ENCODE measurements around the gene AMY1C.
"Not testable (repeated sequence)": the region's sequence is repeated elsewhere in the genome, so short reads cannot be mapped to it uniquely, and the experiment has no call there.

AMY1C gene

DNA sequence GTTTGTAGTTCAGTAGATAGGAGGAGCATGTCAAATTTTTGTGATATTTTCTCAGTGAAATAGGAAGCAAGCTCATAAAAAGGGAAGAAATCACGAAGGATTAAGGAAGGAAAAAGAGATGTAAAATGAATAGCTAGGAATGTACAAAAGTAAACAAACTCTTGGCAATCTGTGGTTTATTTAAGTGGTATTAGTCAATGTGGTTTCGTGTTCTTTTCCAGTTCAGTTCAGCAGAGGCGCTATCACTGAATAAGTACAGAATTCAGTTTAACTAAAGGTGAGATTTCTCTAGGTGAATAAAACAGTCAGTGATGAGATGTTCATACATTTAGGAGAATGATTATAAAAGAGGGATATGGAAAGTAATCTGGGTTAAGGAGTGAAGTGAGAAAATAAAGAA is 11.7 kb upstream of the AMY1C start:
- H3K79me2 ChIP-seq (ENCODE audit: insufficient read depth, low read length); H3K4me2 ChIP-seq (ENCODE audit: low read depth, low read length, poor library complexity, severe bottlenecking); H3F3A ChIP-seq (ENCODE audit: low read depth); H3K36me3 ChIP-seq (ENCODE audit: insufficient read depth, low read length); H3K4me3 ChIP-seq (ENCODE audit: low read length, poor library complexity, severe bottlenecking); H3K27me3 ChIP-seq (ENCODE audit: insufficient read depth, low read length, poor library complexity, severe bottlenecking); H4K20me1 ChIP-seq (ENCODE audit: insufficient read depth, low read length, poor library complexity, severe bottlenecking); H2AFZ ChIP-seq (ENCODE audit: low read length); H3K4me1 ChIP-seq (ENCODE audit: insufficient read depth, low read length, poor library complexity, severe bottlenecking); H3K9me2 ChIP-seq (replicated peaks; ENCODE audit: low read depth, low read length); H3K9ac ChIP-seq (ENCODE audit: low read depth, low read length, poor library complexity, severe bottlenecking); H3K9me3 ChIP-seq (ENCODE audit: insufficient read depth, low read depth, low read length): not testable (repeated sequence)

- not testable (repeated sequence) for H3F3A ChIP-seq (ENCODE audit: low read depth); H3K4me3 ChIP-seq (ENCODE audit: low read length, poor library complexity, severe bottlenecking); H3K9me3 ChIP-seq (ENCODE audit: insufficient read depth, low read depth, low read length); H3K79me2 ChIP-seq (ENCODE audit: insufficient read depth, low read length); H3K4me2 ChIP-seq (ENCODE audit: low read depth, low read length, poor library complexity, severe bottlenecking); H3K9me2 ChIP-seq (replicated peaks; ENCODE audit: low read depth, low read length); H3K36me3 ChIP-seq (ENCODE audit: insufficient read depth, low read length); H4K20me1 ChIP-seq (ENCODE audit: insufficient read depth, low read length, poor library complexity, severe bottlenecking); H3K9ac ChIP-seq (ENCODE audit: low read depth, low read length, poor library complexity, severe bottlenecking); H3K4me1 ChIP-seq (ENCODE audit: insufficient read depth, low read length, poor library complexity, severe bottlenecking); H2AFZ ChIP-seq (ENCODE audit: low read length); H3K27me3 ChIP-seq (ENCODE audit: insufficient read depth, low read length, poor library complexity, severe bottlenecking)
Observed at GRCh38 chr1:103744449-103744848, 5.2 kb upstream of the AMY1C start.

- not testable (repeated sequence) for H2AFZ ChIP-seq (ENCODE audit: low read length); H3K9ac ChIP-seq (ENCODE audit: low read depth, low read length, poor library complexity, severe bottlenecking); H3K4me2 ChIP-seq (ENCODE audit: low read depth, low read length, poor library complexity, severe bottlenecking); H3K36me3 ChIP-seq (ENCODE audit: insufficient read depth, low read length); H3K79me2 ChIP-seq (ENCODE audit: insufficient read depth, low read length); H3K4me1 ChIP-seq (ENCODE audit: insufficient read depth, low read length, poor library complexity, severe bottlenecking); H3K4me3 ChIP-seq (ENCODE audit: low read length, poor library complexity, severe bottlenecking); H4K20me1 ChIP-seq (ENCODE audit: insufficient read depth, low read length, poor library complexity, severe bottlenecking); H3F3A ChIP-seq (ENCODE audit: low read depth); H3K27me3 ChIP-seq (ENCODE audit: insufficient read depth, low read length, poor library complexity, severe bottlenecking); H3K9me3 ChIP-seq (ENCODE audit: insufficient read depth, low read depth, low read length); H3K9me2 ChIP-seq (replicated peaks; ENCODE audit: low read depth, low read length)
Observed at GRCh38 chr1:103745040-103745439, 4.7 kb upstream of the AMY1C start.

GRCh38 chr1:103748273-103748672 is 1.4 kb upstream of the AMY1C start:
- not testable (repeated sequence) for H3K4me2 ChIP-seq (ENCODE audit: low read depth, low read length, poor library complexity, severe bottlenecking); H3K9me2 ChIP-seq (replicated peaks; ENCODE audit: low read depth, low read length); H3K4me3 ChIP-seq (ENCODE audit: low read length, poor library complexity, severe bottlenecking); H3K9ac ChIP-seq (ENCODE audit: low read depth, low read length, poor library complexity, severe bottlenecking); H2AFZ ChIP-seq (ENCODE audit: low read length); H3K36me3 ChIP-seq (ENCODE audit: insufficient read depth, low read length); H3K4me1 ChIP-seq (ENCODE audit: insufficient read depth, low read length, poor library complexity, severe bottlenecking); H3K27me3 ChIP-seq (ENCODE audit: insufficient read depth, low read length, poor library complexity, severe bottlenecking); H3K9me3 ChIP-seq (ENCODE audit: insufficient read depth, low read depth, low read length); H3F3A ChIP-seq (ENCODE audit: low read depth); H3K79me2 ChIP-seq (ENCODE audit: insufficient read depth, low read length); H4K20me1 ChIP-seq (ENCODE audit: insufficient read depth, low read length, poor library complexity, severe bottlenecking)

GRCh38 chr1:103761896-103762295 is 12.2 kb downstream of the AMY1C start:
- H3K36me3 ChIP-seq (ENCODE audit: insufficient read depth, low read length) = no peaks in the 10 kb centered on the region
- H3K9ac ChIP-seq (ENCODE audit: low read depth, low read length, poor library complexity, severe bottlenecking) = no peak overlapping the region
- no peaks in the 10 kb centered on the region for H4K20me1 ChIP-seq (ENCODE audit: insufficient read depth, low read length, poor library complexity, severe bottlenecking)
- no peaks in the 10 kb centered on the region for H3K27me3 ChIP-seq (ENCODE audit: insufficient read depth, low read length, poor library complexity, severe bottlenecking)
- no peak overlapping the region for H3K4me3 ChIP-seq (ENCODE audit: low read length, poor library complexity, severe bottlenecking)
- H3K4me2 ChIP-seq (ENCODE audit: low read depth, low read length, poor library complexity, severe bottlenecking) = no peak overlapping the region
- no peaks in the 10 kb centered on the region for H3K9me3 ChIP-seq (ENCODE audit: insufficient read depth, low read depth, low read length)
- H3K9me2 ChIP-seq (replicated peaks; ENCODE audit: low read depth, low read length) = no peaks in the 10 kb centered on the region
- no peaks in the 10 kb centered on the region for H3K4me1 ChIP-seq (ENCODE audit: insufficient read depth, low read length, poor library complexity, severe bottlenecking)
- H3K79me2 ChIP-seq (ENCODE audit: insufficient read depth, low read length) = no peaks in the 10 kb centered on the region
- no peaks in the 10 kb centered on the region for H3F3A ChIP-seq (ENCODE audit: low read depth)
- H2AFZ ChIP-seq (ENCODE audit: low read length) = no peak overlapping the region
- TF ChIP-seq EZH2phosphoT487 (IDR thresholded peaks at IDR 0.05; ENCODE audit: borderline replicate concordance) (no peak), CTCF (conservative IDR thresholded peaks at IDR 0.05; ENCODE audit: low read length) (no peak)
